GM10266 (cell line): ENCODE data around the gene SORCS2.

Source experiments
- DNase-seq: peaks from one replicate; pipeline ENCODE4 v3.0.0; 2012; ENCODE audit errors: extremely low spot score
- CTCF ChIP-seq: IDR thresholded peaks from 2 replicates; pipeline ENCODE4 v1.5.1; 2012; ENCODE audit warnings: mild to moderate bottlenecking, low read depth; ENCODE audit not compliant: control insufficient read depth, insufficient read depth; ENCODE audit errors: missing control alignments

SORCS2 gene

GRCh38 chr4:7309181-7309580 is 116.8 kb downstream of the SORCS2 start:
- no peak for DNase-seq
- no peak for TF ChIP-seq CTCF

GRCh38 chr4:7309636-7310390 is 117.5 kb downstream of the SORCS2 start:
- TF ChIP-seq CTCF, result no peak
- no peak for DNase-seq

- no peak for DNase-seq
- no peak for TF ChIP-seq CTCF
These were observed 118.1 kb downstream of the SORCS2 start for GRCh38 chr4:7310451-7310850.

- TF ChIP-seq CTCF, result no peak
- no peak for DNase-seq
These were observed 118.9 kb downstream of the SORCS2 start for GRCh38 chr4:7311205-7311604.

GRCh38 chr4:7312691-7313090 is 120.4 kb downstream of the SORCS2 start:
- no peak for DNase-seq
- no peak for TF ChIP-seq CTCF

- DNase-seq, result no peak
- TF ChIP-seq CTCF, result no peak
These were observed 121.0 kb downstream of the SORCS2 start for GRCh38 chr4:7313347-7313811.

- TF ChIP-seq CTCF, result no peak
- DNase-seq, result no peak
These were observed 121.7 kb downstream of the SORCS2 start for GRCh38 chr4:7313991-7314390.
